ENCODE measurements around the gene FGF4. TPM values are rescaled to one million over a fixed set of nuclear protein-coding genes. Genes with fewer than 3 reads are reported as not detected.

FGF4 gene
- total RNA-seq, 2 donors from 2014 or later: not detected

DNA sequence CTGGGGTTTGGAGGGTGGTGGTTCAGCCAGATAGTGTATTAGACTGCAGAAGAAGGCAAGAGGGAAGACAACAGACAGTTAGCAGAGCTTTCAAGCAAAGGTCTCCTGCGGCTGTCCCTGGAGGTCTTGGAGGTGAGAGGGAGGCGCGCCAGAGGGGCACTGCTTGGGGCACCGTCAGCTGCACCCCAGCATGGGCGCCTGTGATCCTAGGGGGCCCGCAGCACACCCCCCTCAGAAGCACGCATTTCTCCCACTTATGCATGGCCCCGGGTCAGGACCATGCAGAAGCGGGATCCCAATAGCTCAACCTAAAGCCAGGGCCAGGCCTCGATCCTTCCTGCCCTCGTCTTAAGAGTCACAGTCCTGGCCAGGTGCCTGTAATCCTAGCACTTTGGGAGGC, 26.5 kb downstream of the FGF4 start:
- no peak for DNase-seq (ENCODE audit: low spot score)
- TF ChIP-seq, protein P1, sequence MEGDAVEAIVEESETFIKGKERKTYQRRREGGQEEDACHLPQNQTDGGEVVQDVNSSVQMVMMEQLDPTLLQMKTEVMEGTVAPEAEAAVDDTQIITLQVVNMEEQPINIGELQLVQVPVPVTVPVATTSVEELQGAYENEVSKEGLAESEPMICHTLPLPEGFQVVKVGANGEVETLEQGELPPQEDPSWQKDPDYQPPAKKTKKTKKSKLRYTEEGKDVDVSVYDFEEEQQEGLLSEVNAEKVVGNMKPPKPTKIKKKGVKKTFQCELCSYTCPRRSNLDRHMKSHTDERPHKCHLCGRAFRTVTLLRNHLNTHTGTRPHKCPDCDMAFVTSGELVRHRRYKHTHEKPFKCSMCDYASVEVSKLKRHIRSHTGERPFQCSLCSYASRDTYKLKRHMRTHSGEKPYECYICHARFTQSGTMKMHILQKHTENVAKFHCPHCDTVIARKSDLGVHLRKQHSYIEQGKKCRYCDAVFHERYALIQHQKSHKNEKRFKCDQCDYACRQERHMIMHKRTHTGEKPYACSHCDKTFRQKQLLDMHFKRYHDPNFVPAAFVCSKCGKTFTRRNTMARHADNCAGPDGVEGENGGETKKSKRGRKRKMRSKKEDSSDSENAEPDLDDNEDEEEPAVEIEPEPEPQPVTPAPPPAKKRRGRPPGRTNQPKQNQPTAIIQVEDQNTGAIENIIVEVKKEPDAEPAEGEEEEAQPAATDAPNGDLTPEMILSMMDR (IDR thresholded peaks at IDR 0.05): no peak
- Histone ChIP-seq H3K4me3 (no peak overlapping the region), H3K9me3 (no peaks in the 10 kb centered on the region), H3K27ac (no peak overlapping the region), H3K36me3 (no peaks in the 10 kb centered on the region), H3K27me3 (no peaks in the 10 kb centered on the region), H3K4me1 (no peaks in the 10 kb centered on the region)

DNA sequence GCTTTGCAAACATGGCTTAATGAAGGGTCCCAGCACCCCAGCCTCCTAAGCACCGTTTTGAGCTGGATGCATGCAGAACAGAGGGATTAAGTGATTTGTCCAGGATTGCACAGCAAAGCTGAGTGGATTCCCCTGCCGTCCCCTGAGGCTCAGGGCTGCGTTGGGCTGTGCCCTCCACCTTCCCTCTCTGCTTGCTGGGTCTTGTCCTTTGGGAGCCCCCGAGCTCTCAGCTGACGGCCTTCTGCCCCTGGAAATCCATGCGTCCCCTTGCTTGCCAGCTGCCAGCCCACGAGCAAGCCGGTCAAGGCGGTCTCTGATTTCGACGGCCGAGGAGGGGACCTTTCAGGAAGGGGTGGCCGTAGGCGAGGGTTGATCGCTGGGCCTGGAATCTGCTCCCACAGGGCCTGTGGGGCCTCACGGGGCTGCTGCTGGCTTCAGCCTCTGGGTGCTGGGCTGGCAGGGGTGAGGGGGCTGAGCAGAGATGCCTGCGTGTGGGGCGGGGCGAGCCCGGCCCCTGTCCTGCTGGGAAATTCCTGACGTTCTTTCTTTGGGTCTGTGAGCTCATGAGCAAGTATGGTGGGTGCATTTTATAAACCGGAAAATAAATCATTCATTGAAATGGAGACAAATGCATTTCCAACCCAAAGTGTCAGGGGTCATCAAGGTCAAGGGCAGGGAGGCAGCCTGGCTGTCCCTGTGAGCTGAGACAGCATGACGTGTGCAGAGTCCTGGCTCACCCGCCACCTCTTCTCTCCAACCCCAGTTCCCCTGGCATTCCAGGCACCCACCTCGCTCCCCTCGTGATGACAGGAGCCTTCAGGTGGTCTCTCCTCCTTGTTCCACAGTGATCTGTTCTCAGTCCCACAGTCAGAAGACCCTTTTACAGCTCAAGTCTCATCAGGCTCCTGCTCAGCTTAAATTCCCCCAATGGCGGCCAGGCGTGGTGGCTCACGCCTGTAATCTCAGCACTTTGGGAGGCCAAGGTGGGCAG, 28.1 kb downstream of the FGF4 start:
- Histone ChIP-seq H3K27me3 (no peaks in the 10 kb centered on the region), H3K9me3 (no peaks in the 10 kb centered on the region), H3K4me1 (no peaks in the 10 kb centered on the region), H3K36me3 (no peaks in the 10 kb centered on the region), H3K4me3 (no peak overlapping the region), H3K27ac (no peak overlapping the region)
- no peak for DNase-seq (ENCODE audit: low spot score)
- TF ChIP-seq, protein P1 (IDR thresholded peaks at IDR 0.05): no peak

- Histone ChIP-seq H3K27ac (no peak overlapping the region), H3K36me3 (no peaks in the 10 kb centered on the region), H3K9me3 (no peaks in the 10 kb centered on the region), H3K4me1 (no peaks in the 10 kb centered on the region), H3K4me3 (no peak overlapping the region), H3K27me3 (no peaks in the 10 kb centered on the region)
- no peak for DNase-seq (ENCODE audit: low spot score)
- TF ChIP-seq, protein P1 (IDR thresholded peaks at IDR 0.05): no peak
Observed at GRCh38 chr11:69746140-69746539, 29.0 kb downstream of the FGF4 start.

- TF ChIP-seq, protein P1 (IDR thresholded peaks at IDR 0.05): no peak
- Histone ChIP-seq H3K27me3 (no peaks in the 10 kb centered on the region), H3K27ac (no peak overlapping the region), H3K4me1 (no peaks in the 10 kb centered on the region), H3K9me3 (no peaks in the 10 kb centered on the region), H3K4me3 (no peak overlapping the region), H3K36me3 (no peaks in the 10 kb centered on the region)
- DNase-seq (ENCODE audit: low spot score): no peak
Observed at GRCh38 chr11:69745201-69745600, 29.9 kb downstream of the FGF4 start.

DNA sequence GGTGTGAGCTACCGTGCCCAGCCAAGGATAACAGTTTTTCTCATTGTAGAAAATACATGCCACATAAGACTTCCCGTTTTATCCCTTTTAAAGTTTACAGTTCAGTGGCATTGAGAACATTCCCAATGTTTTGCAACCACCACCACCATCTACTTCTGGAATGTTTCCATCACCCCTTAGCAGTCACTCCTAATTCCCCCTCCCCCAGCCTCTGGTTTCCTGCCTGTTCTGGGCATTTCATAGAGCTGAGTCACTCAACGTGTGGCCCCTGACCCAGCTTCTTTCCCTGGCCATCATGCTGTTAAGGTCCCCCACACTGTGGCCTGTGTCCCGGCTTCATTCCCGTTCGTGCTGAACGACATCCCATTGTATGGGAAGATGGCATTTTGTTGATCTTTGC, 30.7 kb downstream of the FGF4 start:
- Histone ChIP-seq H3K4me1 (no peaks in the 10 kb centered on the region), H3K9me3 (peaks cover 0 to 2% of the 10 kb centered on the region in 2 donors)

More for the DNA sequence above, 30.7 kb downstream of the FGF4 start:
- no peak overlapping the region for H3K27ac ChIP-seq
- DNase-seq (ENCODE audit: low spot score): no peak
- no peak overlapping the region for H3K4me3 ChIP-seq
- no peaks in the 10 kb centered on the region for H3K36me3 ChIP-seq
- TF ChIP-seq, protein P1 (IDR thresholded peaks at IDR 0.05): no peak
- H3K27me3 ChIP-seq: no peaks in the 10 kb centered on the region
